Activated naive CD8-positive, alpha-beta T cell treated with anti-CD3 and anti-CD28 coated beads, Interleukin-2, amount 50 U/mL, for 16 hours (primary cell): ENCODE measurements around the gene SCAPER.

Source experiments
- DNase-seq: peaks from one replicate; pipeline ENCODE4 v3.0.0-alpha.2; 2020; ENCODE audit warnings: low read depth, low spot score

The SCAPER gene

GRCh38 chr15:76340803-76341365, 564.3 kb downstream of the SCAPER start:
- no peak for DNase-seq

GRCh38 chr15:76340198-76340802, 564.8 kb downstream of the SCAPER start:
- no peak for DNase-seq

- DNase-seq: no peak
Measured at GRCh38 chr15:76339305-76340197, 565.6 kb downstream of the SCAPER start.

- no peak for DNase-seq
Measured at GRCh38 chr15:76338486-76339304, 566.4 kb downstream of the SCAPER start.

GRCh38 chr15:76337696-76338485, 567.2 kb downstream of the SCAPER start:
- DNase-seq: no peak

- DNase-seq: no peak
Measured at GRCh38 chr15:76337059-76337695, 568.0 kb downstream of the SCAPER start.

DNA sequence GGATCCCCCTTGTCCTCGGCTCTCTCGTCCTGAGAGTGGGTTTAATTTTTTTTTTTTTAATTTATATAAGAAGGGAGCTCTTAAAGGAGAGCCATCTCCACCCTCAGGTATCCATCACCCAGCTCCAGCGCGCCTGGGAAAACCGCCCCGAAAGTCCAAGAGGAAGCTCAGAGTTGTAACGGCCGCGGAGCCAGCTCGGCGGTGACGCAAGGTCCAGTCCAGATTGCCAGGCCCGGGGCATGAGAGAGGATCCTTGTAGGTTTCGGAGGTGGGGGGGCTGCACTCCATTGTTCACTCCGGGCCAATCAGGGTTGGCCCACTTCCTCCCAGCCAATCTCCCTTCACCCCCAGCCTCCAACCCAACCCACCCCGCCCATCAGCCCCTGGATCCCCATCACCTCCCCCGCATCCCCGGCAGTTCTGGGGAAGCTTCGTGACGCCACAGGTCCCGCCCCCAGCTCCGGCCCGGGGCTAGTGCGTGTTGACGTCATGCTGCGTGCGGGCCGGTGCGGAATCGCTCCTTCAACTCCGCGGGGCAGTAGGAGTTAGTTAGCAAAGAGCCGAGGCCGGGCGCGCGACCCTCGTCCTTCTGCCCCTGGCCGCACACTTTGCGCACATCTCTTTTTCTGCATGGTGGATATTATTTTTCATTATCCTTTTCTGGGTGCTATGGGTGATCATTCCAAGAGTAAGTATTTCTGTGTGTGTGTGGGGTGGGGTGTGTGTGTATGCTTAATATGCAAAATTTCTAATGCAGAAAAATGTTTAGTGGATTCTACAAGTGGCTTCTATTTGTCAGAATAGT, 568.7 kb downstream of the SCAPER start, which contains the start of gene ISL2:
Gene ISL2 (plus strand): TSS at position 520 of the 805 bp plus-strand sequence. CDS start 111 bp downstream, at position 631.
- DNase-seq: no peak

- DNase-seq: no peak
Measured at GRCh38 chr15:76335307-76336253, 569.6 kb downstream of the SCAPER start.

GRCh38 chr15:76334438-76335306, 570.5 kb downstream of the SCAPER start:
- DNase-seq: no peak

DNA sequence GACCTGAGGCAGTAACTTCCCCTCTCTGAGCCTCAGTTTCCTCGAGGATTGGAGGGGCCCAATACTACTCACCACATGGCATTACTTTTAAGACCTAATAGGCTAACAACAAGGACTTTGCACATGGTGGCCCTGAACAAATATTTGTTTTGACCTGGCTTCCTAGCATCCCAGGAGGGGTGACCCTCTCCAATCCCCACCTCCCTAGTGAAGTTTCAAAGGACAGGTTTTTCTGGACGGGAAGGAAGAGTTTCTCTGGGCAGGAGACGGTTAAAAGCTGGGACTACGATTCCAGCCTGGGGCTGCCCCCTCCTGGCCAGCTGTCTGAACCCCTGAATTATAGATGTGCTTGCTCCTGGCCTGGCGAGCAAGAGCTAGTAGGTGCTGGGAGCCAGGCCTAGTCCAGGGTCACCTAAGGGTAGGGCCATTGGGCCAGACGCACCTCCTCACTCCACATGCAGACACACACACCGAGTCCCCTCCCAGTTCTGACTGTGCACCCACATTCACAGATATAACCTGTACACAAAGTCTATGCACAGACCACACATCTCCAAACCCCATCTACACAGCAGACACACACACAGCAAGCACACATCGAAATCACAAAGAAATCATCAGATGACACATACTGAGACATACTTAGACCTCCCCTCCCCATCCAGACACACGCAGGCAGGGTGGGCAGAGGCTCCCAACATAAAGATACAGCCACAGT, 571.3 kb downstream of the SCAPER start:
- no peak for DNase-seq

GRCh38 chr15:76333309-76333708, 571.8 kb downstream of the SCAPER start:
- DNase-seq: no peak

DNA sequence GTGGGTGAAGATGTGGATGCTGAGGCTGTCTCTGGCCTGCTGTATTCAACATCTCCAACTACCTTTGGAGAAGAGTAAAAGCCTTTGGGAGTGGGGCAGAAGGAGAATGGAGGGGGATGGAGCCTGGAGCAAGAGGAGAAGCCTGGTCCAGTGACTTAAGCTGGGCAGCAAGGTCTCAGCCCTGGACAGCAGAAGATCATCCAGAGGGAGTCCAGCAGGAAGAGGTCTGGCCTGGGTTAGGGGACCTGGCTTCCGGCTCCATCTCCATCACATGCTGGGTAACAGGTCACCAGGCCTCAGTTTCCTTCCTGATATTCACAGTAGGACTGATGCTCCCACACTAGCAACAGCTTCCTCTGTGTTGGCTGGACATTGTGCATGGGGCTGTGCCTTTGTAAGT, 572.3 kb downstream of the SCAPER start:
- no peak for DNase-seq

DNA sequence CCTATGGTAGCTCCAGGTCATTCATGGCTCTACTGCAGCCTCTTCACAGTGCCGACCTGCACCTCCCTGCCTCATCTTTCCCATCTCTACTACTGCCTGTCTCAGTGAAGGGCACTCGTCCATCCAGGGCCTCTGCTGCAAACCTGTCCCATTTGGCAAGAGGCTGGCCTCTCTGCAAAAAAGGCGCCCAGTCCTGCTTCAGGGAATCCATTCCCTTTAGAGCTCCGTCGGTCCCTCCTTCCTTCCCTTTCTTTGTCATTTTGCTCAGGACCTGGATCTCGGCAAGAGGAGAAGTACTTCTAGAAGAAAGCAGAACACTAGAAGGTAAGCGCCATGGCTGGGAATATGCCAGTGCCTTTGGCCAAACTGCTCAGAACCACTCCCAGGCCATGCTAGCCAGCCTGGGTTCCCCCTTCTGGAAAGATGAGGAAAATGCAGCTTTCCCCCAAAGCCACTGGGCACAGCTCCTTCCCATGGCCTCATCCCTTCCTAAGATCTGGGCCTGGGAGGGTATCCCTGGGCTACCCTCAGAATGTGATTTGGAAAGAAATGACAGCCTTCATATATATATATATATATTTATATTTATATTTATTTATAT, 575.0 kb downstream of the SCAPER start:
- no peak for DNase-seq

DNA sequence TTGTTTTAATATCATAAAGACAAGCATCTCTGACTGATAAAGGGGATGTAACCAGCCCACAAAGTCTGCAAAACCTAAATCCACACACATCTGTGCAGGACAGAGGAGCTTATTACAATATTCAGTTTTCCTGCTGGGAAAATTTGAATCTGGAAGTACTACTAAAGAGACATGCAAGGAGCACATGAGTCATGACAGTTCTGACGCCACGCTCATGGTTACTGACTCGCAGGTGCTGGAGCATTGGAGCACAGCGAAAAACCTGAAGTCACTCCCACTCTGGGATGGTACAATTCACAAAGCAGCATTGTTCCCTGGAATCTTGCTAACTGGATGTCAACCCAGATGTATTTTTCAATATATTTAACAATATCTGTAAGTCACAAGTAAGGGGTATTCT, 576.2 kb downstream of the SCAPER start:
- no peak for DNase-seq

DNA sequence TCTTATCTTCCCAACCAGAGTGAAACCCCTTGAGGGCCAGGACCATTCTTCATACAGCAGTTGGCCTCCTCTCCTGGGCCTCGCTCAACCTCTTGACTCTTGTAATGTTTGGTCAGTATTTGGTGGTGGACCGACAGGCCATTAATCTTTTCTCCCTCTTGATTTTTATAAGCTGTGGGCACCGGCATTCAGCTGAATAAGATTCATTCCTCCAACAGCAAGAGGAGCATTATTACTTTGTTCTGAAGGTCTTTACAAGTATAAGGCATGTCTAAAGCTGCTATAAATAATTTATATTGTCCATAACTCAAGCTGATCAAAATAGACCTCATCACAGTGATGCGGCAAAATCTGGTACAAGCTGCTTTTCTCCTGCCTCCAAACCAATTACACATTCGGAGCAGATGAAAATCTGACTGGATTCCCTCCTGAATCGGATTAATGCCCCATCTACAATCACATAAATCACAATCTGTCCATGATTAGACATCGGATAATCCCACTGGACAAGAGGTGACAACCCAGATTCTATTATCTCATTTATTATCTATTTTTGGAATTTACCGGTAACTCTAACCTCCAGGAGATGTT, 576.9 kb downstream of the SCAPER start:
- DNase-seq: no peak
